GM12878 (cell line): Measurements from ENCODE around the gene SLC38A9. TPM values are rescaled to one million over a fixed set of nuclear protein-coding genes. Genes with fewer than 3 reads are reported as not detected.

Experiments used
- ATAC-seq: fragments of 200-7000 bp; cut with Tn5 transposase; 3 replicates; pipeline ENCODE4 v1.9.1; 2020; ENCODE audit warnings: mild to moderate bottlenecking, moderate library complexity
- BruUV-seq: library from RNA; stranded (reverse); fragments of 400-500 nt; replicated peaks from 2 replicates; lab custom pipeline; 2021; lab: Mats Ljungman, UMichigan
- CTCF ChIA-PET: fragments of 300-600 bp; sonication (Branson Sonifier 250); formaldehyde crosslinking; extraction: SDS; loops from one replicate; lab custom pipeline; 2021; ENCODE audit warnings: inconsistent platforms; lab: Yijun Ruan, JAX
- POLR2A ChIA-PET: fragments of 350-600 bp; formaldehyde crosslinking; extraction: SDS; loops from one replicate; lab custom pipeline; 2021; ENCODE audit warnings: inconsistent platforms; lab: Charles Lee
- RAD21 ChIA-PET: fragments of 300-600 bp; sonication (Branson Sonifier 250); formaldehyde crosslinking; loops from one replicate; lab custom pipeline; 2023; ENCODE audit warnings: antibody characterized with exemption; ENCODE audit not compliant: unreplicated experiment; lab: Charles Lee
- SMC1A ChIA-PET: fragments of 300-600 bp; sonication (Branson Sonifier 250); formaldehyde crosslinking; loops from one replicate; lab custom pipeline; 2023; ENCODE audit not compliant: unreplicated experiment, uncharacterized antibody; lab: Charles Lee
- DNase-seq: peaks from one replicate; pipeline ENCODE4 v3.0.0-alpha.2; 2011; ENCODE audit warnings: low read depth, low spot score
- FAIRE-seq: peaks from 3 replicates; lab custom pipeline; 2011; peaks lifted over from hg19 to GRCh38; lab: Jason Lieb, UNC
- H2AFZ ChIP-seq: 2 replicates; pipeline ENCODE4 v1.6.0; 2011; ENCODE audit warnings: low read depth, low read length, control low read depth; ENCODE audit not compliant: control insufficient read depth
- H3K27ac ChIP-seq: 2 replicates; pipeline ENCODE4 v1.5.1; 2011; ENCODE audit warnings: control low read depth; ENCODE audit not compliant: control insufficient read depth, insufficient read depth
- H3K27me3 ChIP-seq, 2 experiments: replicated peaks in 1 of 2; 2 replicates each; pipeline versions ENCODE4 v1.6.0 to v1.6.1; 2011; ENCODE audit warnings: low read length in 1 of 2; ENCODE audit not compliant: control insufficient read depth in 2 of 2, insufficient read depth in 2 of 2
- H3K36me3 ChIP-seq, 2 experiments: 2 replicates each; pipeline ENCODE4 v1.5.1; 2011; ENCODE audit warnings: low read length in 1 of 2; ENCODE audit not compliant: control insufficient read depth in 2 of 2, insufficient read depth in 2 of 2
- H3K4me1 ChIP-seq: 2 replicates; pipeline ENCODE4 v1.6.1; 2011; ENCODE audit warnings: mild to moderate bottlenecking, low read length, moderate library complexity, mixed read lengths; ENCODE audit not compliant: control insufficient read depth, insufficient read depth
- H3K4me2 ChIP-seq: 2 replicates; pipeline ENCODE4 v1.6.0; 2011; ENCODE audit warnings: control low read depth; ENCODE audit not compliant: control insufficient read depth, insufficient read depth
- H3K4me3 ChIP-seq: fragments of 200-600 bp; sonication (generic); 2 replicates; pipeline ENCODE4 v1.5.1; 2016
- H3K79me2 ChIP-seq: 2 replicates; pipeline ENCODE4 v1.6.0; 2011; ENCODE audit warnings: low read length; ENCODE audit not compliant: control insufficient read depth, insufficient read depth
- H3K9ac ChIP-seq: 2 replicates; pipeline ENCODE4 v1.8.0; 2011; ENCODE audit warnings: low read length, control low read depth, mixed read lengths; ENCODE audit not compliant: control insufficient read depth, insufficient read depth
- H3K9me3 ChIP-seq: replicated peaks from 3 replicates; pipeline ENCODE4 v1.5.1; 2011; ENCODE audit warnings: mild to moderate bottlenecking, low read length; ENCODE audit not compliant: control insufficient read depth, insufficient read depth
- H4K20me1 ChIP-seq: 2 replicates; pipeline ENCODE4 v1.6.0; 2011; ENCODE audit not compliant: control insufficient read depth, insufficient read depth
- BCL3 ChIP-seq: IDR thresholded peaks from 2 replicates; pipeline ENCODE4 v1.6.1; 2011; ENCODE audit warnings: borderline replicate concordance, low read depth, mild to moderate bottlenecking, moderate library complexity, low read length; ENCODE audit not compliant: insufficient read depth, poor library complexity, severe bottlenecking
- CEBPZ ChIP-seq: fragments of 150-350 bp; IDR thresholded peaks from 2 replicates; pipeline ENCODE4 v1.6.1; 2016; ENCODE audit warnings: low read depth, low read length
- E4F1 ChIP-seq: fragments of 450-650 bp; IDR thresholded peaks from 2 replicates; pipeline ENCODE4 v1.6.1; 2018; ENCODE audit warnings: borderline replicate concordance, mild to moderate bottlenecking; ENCODE audit not compliant: partially characterized antibody
- SUZ12 ChIP-seq: fragments of 200-600 bp; sonication (generic); IDR thresholded peaks from one replicate; pipeline ENCODE4 v1.6.1; 2018; ENCODE audit warnings: antibody characterized with exemption, mild to moderate bottlenecking; ENCODE audit not compliant: unreplicated experiment
- ZBTB40 ChIP-seq: fragments of 450-650 bp; IDR thresholded peaks from 2 replicates; pipeline ENCODE4 v1.6.1; 2016; ENCODE audit warnings: mild to moderate bottlenecking, moderate library complexity, borderline replicate concordance
- WGBS: methylation state at CpG from one replicate; pipeline ENCODE4 v1.1.6; 2016; ENCODE audit warnings: low lambda C conversion rate; ENCODE audit not compliant: insufficient replicate concordance, insufficient coverage; ENCODE audit errors: missing lambda C conversion rate; 5-methylcytosine and 5-hydroxymethylcytosine counted together
- in situ Hi-C: fragments of 300-500 bp; cut with MboI; formaldehyde crosslinking; loops from 9 replicates; pipeline ENCODE4 v1.14.3; 2018; ENCODE audit warnings: mixed read lengths
- intact Hi-C: fragments of 100-400 bp; cut with micrococcal nuclease; formaldehyde crosslinking; loops from one replicate; pipeline ENCODE4 v1.14.2; 2022; ENCODE audit not compliant: unreplicated experiment
- polyA plus RNA-seq, 11 experiments: library from polyadenylated mRNA; depleted of rRNA in 4 of 11; unstranded in 6 of 11; stranded (reverse) in 5 of 11; fragments of >200 nt; fragmentation: Nextera tagmentation in 4 of 11; fragmentation: Illumina TruSeq in 1 of 11; extraction: Ambion mirVana in 4 of 11; extraction: Trizol in 1 of 11; gene quantifications; 1 replicate in 1 of 11; 2 replicates in 10 of 11; pipeline versions ENCODE4 v1.2.1 to v1.2.3, GENCODE V29; 2011 to 2016; ENCODE audit warnings: inconsistent platforms in 2 of 11, missing spikeins in 2 of 11, low read depth in 1 of 11
- total RNA-seq, 4 experiments: library from RNA; depleted of rRNA in 3 of 4; stranded (reverse); fragments of >200 nt in 3 of 4; fragmentation: Illumina TruSeq in 1 of 4; extraction: Trizol in 1 of 4; gene quantifications; 2 replicates each; pipeline versions ENCODE4 v1.2.1 to v1.2.3, GENCODE V29; 2013 to 2021

The SLC38A9 gene
- total and polyA plus RNA-seq, 10 of the 15 experiments (the other 5 are each of a cell fraction or from before 2014, with no cell fraction given), result 8.5 to 35.1 (median 23.0) TPM

- TF ChIP-seq E4F1 (no peak), ZBTB40 (no peak)
- TF ChIP-seq, all 136 proteins: peak for 0
These were observed 19.6 kb downstream of the SLC38A9 start (continued) for GRCh38 chr5:55692509-55692908.

- in situ Hi-C loops, result no loop called here
- Histone ChIP-seq H3K4me2 (no peak overlapping the region), H3K36me3 (no peaks in the 10 kb centered on the region; a peak in 1 of 4 replicates), H3K9me3 (no peaks in the 10 kb centered on the region; the same call in 2 of the 3 replicates), H3K27ac (no peak overlapping the region), H3K9ac (no peak overlapping the region), H3K27me3 (no peaks in the 10 kb centered on the region), H4K20me1 (no peaks in the 10 kb centered on the region), H2AFZ (no peak overlapping the region), H3K79me2 (no peaks in the 10 kb centered on the region), H3K4me3 (no peak overlapping the region), H3K4me1 (no peaks in the 10 kb centered on the region)
- ChIA-PET RAD21 (interaction anchor here (0.6 to 2.1 kb wide), 17 partner anchors 9 to 520 kb away, joined by 3 to 16 read pairs (median 4); no protein-coding TSS in a partner anchor), CTCF (interaction anchor here (0.6 to 2.6 kb wide), 41 partner anchors 10 to 521 kb away, joined by 3 to 31 read pairs (median 4); partner anchors contain the start of genes CDC20B, DHX29 and MTREX), POLR2A (no interaction called here), SMC1A (interaction anchor here (0.8 to 2.1 kb wide), 20 partner anchors 9 to 520 kb away, joined by 3 to 11 read pairs (median 5); no protein-coding TSS in a partner anchor)
- BruUV-seq, result no TSS peak
- WGBS, result 76% methylated on average over 2 of the region's 2 CpGs
- intact Hi-C loops, result loop anchor here (1.0 to 10.0 kb wide), 5 partner anchors 157 to 510 kb away; partner anchors contain the start of genes MCIDAS and PLPP1
- ATAC-seq (no peak), DNase-seq (no peak), FAIRE-seq (no peak)
- no peak for TF ChIP-seq BCL3
- no peak for TF ChIP-seq SUZ12
- TF ChIP-seq E4F1, result no peak
- TF ChIP-seq CEBPZ, result no peak
These were observed 20.1 kb downstream of the SLC38A9 start for GRCh38 chr5:55692106-55692417.
